Loucy (cell line): ENCODE data around the gene FLNA.

Experiments used
- CTCF ChIP-seq: fragments of 200-600 bp; sonication (generic); conservative IDR thresholded peaks from 2 replicates; pipeline ENCODE4 v1.5.1; 2014; ENCODE audit warnings: mild to moderate bottlenecking, antibody characterized with exemption, low read length
- EZH2phosphoT487 ChIP-seq: fragments of 200-600 bp; IDR thresholded peaks from 2 replicates; pipeline ENCODE4 v1.6.1; 2018; ENCODE audit warnings: antibody characterized with exemption, mild to moderate bottlenecking, moderate library complexity, borderline replicate concordance

- no peak for TF ChIP-seq EZH2phosphoT487
- no peak for TF ChIP-seq CTCF
These were observed 5.1 kb upstream of the FLNA start for GRCh38 chrX:154379569-154379951.
